ENCODE results near the gene MFRP. TPM values are rescaled to one million over a fixed set of nuclear protein-coding genes. Genes with fewer than 3 reads are reported as not detected.

The MFRP gene
- total and polyA plus RNA-seq, 9 of the 15 experiments (the other 6 are each of a cell fraction or from before 2014, with no cell fraction given): not detected

GRCh38 chr11:119305556-119306372 is 40.7 kb downstream of the MFRP start:
- no peaks in the 10 kb centered on the region for H3K79me2 ChIP-seq (ENCODE audit: control insufficient read depth, insufficient read depth, low read length)
- intact Hi-C loops (cut with micrococcal nuclease): no loop called here
- H3K9ac ChIP-seq (ENCODE audit: insufficient read depth in 1 of 2, low read depth in 2 of 2, low read length in 2 of 2): peak overlapping the region in 1 of 2 experiments; percentile 47; a peak in 1 of 4 replicates
- WGBS (ENCODE audit: insufficient coverage, low coverage, missing lambda C conversion rate): 81% methylated on average over 6 of the region's 7 CpGs
- ChIA-PET CTCF (ENCODE audit: low intra/inter-chr PET ratio) (no interaction called here), POLR2A (interaction anchor here (0.5 to 1.2 kb wide), 5 partner anchors 10 to 183 kb away, joined by 3 to 5 read pairs (median 3); no protein-coding TSS in a partner anchor)
- in situ Hi-C loops (cut with MboI): no loop called here
- H3K9me3 ChIP-seq (replicated peaks; ENCODE audit: control insufficient read depth, insufficient read depth, low read depth, low read length): no peaks in the 10 kb centered on the region
- no peak overlapping the region for H3K4me3 ChIP-seq
- DNase-seq (ENCODE audit: extremely low read depth in 1 of 4, low spot score in 3 of 4) (no peak), ATAC-seq (no peak), FAIRE-seq (no peak)
- no peak overlapping the region for H3K27ac ChIP-seq (ENCODE audit: extremely low read depth, low read depth, low read length)
- H3K27me3 ChIP-seq (ENCODE audit: control insufficient read depth in 2 of 2, insufficient read depth in 2 of 2, low read length in 2 of 2): no peaks in the 10 kb centered on the region
- H2AFZ ChIP-seq (ENCODE audit: low read depth, low read length): no peak overlapping the region
- H3K36me3 ChIP-seq (ENCODE audit: control insufficient read depth, insufficient read depth, low read length): peaks cover 76% of the 10 kb centered on the region
- H4K20me1 ChIP-seq (replicated peaks; ENCODE audit: control insufficient read depth, insufficient read depth, low read length): no peaks in the 10 kb centered on the region
- H3K9me1 ChIP-seq (ENCODE audit: control insufficient read depth, insufficient read depth, low read length): no peaks in the 10 kb centered on the region
- peaks cover 0 to 6% of the 10 kb centered on the region in 2 experiments; a peak in 2 of 5 replicates for H3K4me1 ChIP-seq (replicated peaks in 1 of 2; ENCODE audit: control insufficient read depth in 2 of 2, insufficient read depth in 2 of 2, low read length in 2 of 2)
- BruUV-seq (replicated peaks): no TSS peak
- H3K4me2 ChIP-seq (ENCODE audit: insufficient read depth, low read length): no peak overlapping the region
- TF ChIP-seq ZSCAN32 (CRISPR knock-in tag; IDR thresholded peaks at IDR 0.05): no peak
- no peak for TF ChIP-seq TRIM28 (IDR thresholded peaks at IDR 0.05)
- no peak for TF ChIP-seq IRF2 (CRISPR knock-in tag; IDR thresholded peaks at IDR 0.05)
- no peak for TF ChIP-seq NR1H2 (CRISPR knock-in tag; IDR thresholded peaks at IDR 0.05)
- no peak for TF ChIP-seq POLR3G (IDR thresholded peaks at IDR 0.05; ENCODE audit: extremely low read depth, insufficient read length, insufficient replicate concordance)
- TF ChIP-seq TCFL5 (CRISPR knock-in tag; conservative IDR thresholded peaks at IDR 0.05): no peak
- TF ChIP-seq ZNF785 (CRISPR knock-in tag; IDR thresholded peaks at IDR 0.05): no peak
- no peak for TF ChIP-seq BMI1 (IDR thresholded peaks at IDR 0.05; ENCODE audit: low read length)
- no peak for TF ChIP-seq ZBTB8A (IDR thresholded peaks at IDR 0.05; ENCODE audit: partially characterized antibody)
- TF ChIP-seq, protein P1, sequence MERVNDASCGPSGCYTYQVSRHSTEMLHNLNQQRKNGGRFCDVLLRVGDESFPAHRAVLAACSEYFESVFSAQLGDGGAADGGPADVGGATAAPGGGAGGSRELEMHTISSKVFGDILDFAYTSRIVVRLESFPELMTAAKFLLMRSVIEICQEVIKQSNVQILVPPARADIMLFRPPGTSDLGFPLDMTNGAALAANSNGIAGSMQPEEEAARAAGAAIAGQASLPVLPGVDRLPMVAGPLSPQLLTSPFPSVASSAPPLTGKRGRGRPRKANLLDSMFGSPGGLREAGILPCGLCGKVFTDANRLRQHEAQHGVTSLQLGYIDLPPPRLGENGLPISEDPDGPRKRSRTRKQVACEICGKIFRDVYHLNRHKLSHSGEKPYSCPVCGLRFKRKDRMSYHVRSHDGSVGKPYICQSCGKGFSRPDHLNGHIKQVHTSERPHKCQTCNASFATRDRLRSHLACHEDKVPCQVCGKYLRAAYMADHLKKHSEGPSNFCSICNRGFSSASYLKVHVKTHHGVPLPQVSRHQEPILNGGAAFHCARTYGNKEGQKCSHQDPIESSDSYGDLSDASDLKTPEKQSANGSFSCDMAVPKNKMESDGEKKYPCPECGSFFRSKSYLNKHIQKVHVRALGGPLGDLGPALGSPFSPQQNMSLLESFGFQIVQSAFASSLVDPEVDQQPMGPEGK (CRISPR knock-in tag; IDR thresholded peaks at IDR 0.05; ENCODE audit: borderline replicate concordance): no peak
- no peak for TF ChIP-seq ZNF584 (CRISPR knock-in tag; IDR thresholded peaks at IDR 0.05; ENCODE audit: low read depth)
- TF ChIP-seq RBM25 (IDR thresholded peaks at IDR 0.05; ENCODE audit: low read depth, low read length, severe bottlenecking): no peak
- no peak for TF ChIP-seq RERE (CRISPR knock-in tag; IDR thresholded peaks at IDR 0.05; ENCODE audit: borderline replicate concordance)
- no peak for TF ChIP-seq ZKSCAN1 (IDR thresholded peaks at IDR 0.05; ENCODE audit: low read depth, low read length)
- TF ChIP-seq U2AF1 (optimal IDR thresholded peaks at IDR 0.05; ENCODE audit: low read depth, low read length): no peak

Data from K562 (cell line).